Large intestine (tissue), 3 donors: Measurements from ENCODE around the gene SNU13. TPM values are rescaled to one million over a fixed set of nuclear protein-coding genes. Genes with fewer than 3 reads are reported as not detected.
"Not testable (repeated sequence)": the region's sequence is repeated elsewhere in the genome, so short reads cannot be mapped to it uniquely, and the experiment has no call there.

ENCODE experiments used
- DNase-seq, 2 donors: peaks; one replicate each; pipeline versions ENCODE4 v3.0.0 to v3.0.0-alpha.2; 2013
- H3K27ac ChIP-seq: one replicate; pipeline ENCODE4 v1.5.1; 2013; ENCODE audit warnings: low read length
- H3K27me3 ChIP-seq: 2 replicates; pipeline ENCODE4 v1.6.1; 2013; ENCODE audit warnings: low read length; ENCODE audit not compliant: control insufficient read depth, insufficient read depth
- H3K36me3 ChIP-seq: 2 replicates; pipeline ENCODE4 v1.6.1; 2013; ENCODE audit warnings: low read length; ENCODE audit not compliant: control insufficient read depth, insufficient read depth
- H3K4me1 ChIP-seq: one replicate; pipeline ENCODE4 v1.6.1; 2013; ENCODE audit warnings: low read length; ENCODE audit not compliant: control insufficient read depth, insufficient read depth
- H3K4me3 ChIP-seq: one replicate; pipeline ENCODE4 v1.5.1; 2013; ENCODE audit warnings: low read length
- H3K9me3 ChIP-seq: one replicate; pipeline ENCODE4 v1.6.1; 2013; ENCODE audit warnings: mild to moderate bottlenecking, low read depth, low read length, moderate library complexity; ENCODE audit not compliant: control insufficient read depth
- WGBS: methylation state at CpG from one replicate; pipeline ENCODE4 v1.1.5; 2013; ENCODE audit warnings: low lambda C conversion rate; ENCODE audit not compliant: insufficient coverage; 5-methylcytosine and 5-hydroxymethylcytosine counted together
- polyA plus RNA-seq: library from polyadenylated mRNA; unstranded; fragments of 120-200 nt; gene quantifications from one replicate; pipeline ENCODE4 v1.2.1, GENCODE V29; 2013

Gene SNU13
- polyA plus RNA-seq, 1 donor = 118 TPM

GRCh38 chr22:41631115-41631514 lies 57.6 kb downstream of the SNU13 start:
- not testable (repeated sequence) for H3K27ac ChIP-seq, H3K27me3 ChIP-seq, DNase-seq, H3K4me1 ChIP-seq, H3K4me3 ChIP-seq
- no CpG with 5 or more reads among the region's 28 CpGs for WGBS
- H3K36me3 ChIP-seq = peaks cover 67% of the 10 kb centered on the region
- H3K9me3 ChIP-seq = peaks cover 16% of the 10 kb centered on the region

GRCh38 chr22:41625577-41625976 lies 63.1 kb downstream of the SNU13 start:
- Histone ChIP-seq H3K27ac (no peak overlapping the region), H3K27me3 (no peaks in the 10 kb centered on the region), H3K9me3 (peaks cover 3% of the 10 kb centered on the region), H3K36me3 (peaks cover 61% of the 10 kb centered on the region), H3K4me3 (no peak overlapping the region), H3K4me1 (peaks cover 3% of the 10 kb centered on the region)
- DNase-seq = no peak
- no CpG with 5 or more reads among the region's 7 CpGs for WGBS

Other genes with a start within 250 kb of the SNU13 start
- gene TOB2, start 242.1 kb downstream of the SNU13 start, polyA plus RNA-seq = 63.2 TPM
- 39.5 TPM for gene PHF5A, start 220.2 kb downstream of the SNU13 start, polyA plus RNA-seq
- gene ACO2, start 219.8 kb downstream of the SNU13 start, polyA plus RNA-seq = 209 TPM
- gene POLR3H, start 144.4 kb downstream of the SNU13 start, polyA plus RNA-seq = 12.4 TPM
- 2.7 TPM for gene CSDC2, start 127.9 kb downstream of the SNU13 start, polyA plus RNA-seq
- 52.4 TPM for gene PMM1, start 99.0 kb downstream of the SNU13 start, polyA plus RNA-seq
- 34.0 TPM for gene DESI1, start 67.8 kb downstream of the SNU13 start, polyA plus RNA-seq
- gene XRCC6, start 67.6 kb downstream of the SNU13 start, polyA plus RNA-seq = 247 TPM
- 4.4 TPM for gene MEI1, start 10.6 kb upstream of the SNU13 start, polyA plus RNA-seq
- 7.2 TPM for gene CCDC134, start 111.8 kb upstream of the SNU13 start, polyA plus RNA-seq
- gene SREBF2, start 144.2 kb upstream of the SNU13 start, polyA plus RNA-seq = 73.5 TPM
- gene SHISA8, start 226.2 kb upstream of the SNU13 start, polyA plus RNA-seq = 0.10 TPM
- 2.3 TPM for gene TNFRSF13C, start 237.9 kb upstream of the SNU13 start, polyA plus RNA-seq